Peyer's patch (tissue), 4 donors: ENCODE data around the gene TPCN2.

Source experiments
- POLR2A ChIP-seq, 2 donors: fragments of 450-650 bp; IDR thresholded peaks; one replicate each; pipeline ENCODE4 v1.5.1; 2017; ENCODE audit warnings: antibody characterized with exemption in 2 of 2, mild to moderate bottlenecking in 2 of 2, moderate library complexity in 2 of 2
- TF ChIP-seq, protein P1 (sequence below), 6 experiments: fragments of 450-650 bp in 4 of 6; fragments of 200-600 bp in 2 of 6; sonication (generic) in 1 of 6; IDR thresholded peaks; one replicate each; pipeline ENCODE4 v1.5.1; 2017 to 2019; ENCODE audit warnings: antibody characterized with exemption in 6 of 6, mild to moderate bottlenecking in 3 of 6, moderate library complexity in 1 of 6

DNA sequence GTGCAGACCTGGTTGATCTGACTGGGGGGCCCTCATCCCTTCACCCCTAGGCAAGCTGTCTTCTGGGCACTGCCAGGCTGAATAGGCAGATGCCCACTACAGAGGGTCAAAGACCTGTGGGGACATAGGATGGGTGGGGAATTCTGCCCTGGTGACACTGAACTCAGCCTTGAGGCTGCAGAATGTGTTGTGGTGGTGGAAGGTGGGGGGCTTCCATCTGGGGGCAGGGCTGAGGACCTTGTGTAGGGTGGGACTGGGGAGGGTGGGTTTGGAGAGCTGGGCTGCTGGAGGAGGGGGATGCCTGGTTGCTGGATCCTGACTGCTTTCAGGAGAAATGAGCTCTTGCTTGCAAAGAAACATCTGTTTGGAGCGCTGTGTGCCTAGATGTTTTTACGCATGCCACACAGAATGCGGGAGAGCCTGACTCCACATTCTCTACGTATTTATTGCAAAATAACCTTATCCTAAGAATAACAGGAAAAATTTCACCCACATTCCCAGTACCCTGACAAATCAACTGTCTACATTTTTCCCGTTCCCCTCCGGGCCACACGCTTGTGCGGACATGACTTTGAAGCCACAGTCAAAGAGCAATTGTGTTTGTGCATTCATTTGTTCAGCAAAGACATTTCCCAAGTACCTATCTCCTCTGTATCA lies 125.3 kb downstream of the TPCN2 start:
- TF ChIP-seq, protein P1, sequence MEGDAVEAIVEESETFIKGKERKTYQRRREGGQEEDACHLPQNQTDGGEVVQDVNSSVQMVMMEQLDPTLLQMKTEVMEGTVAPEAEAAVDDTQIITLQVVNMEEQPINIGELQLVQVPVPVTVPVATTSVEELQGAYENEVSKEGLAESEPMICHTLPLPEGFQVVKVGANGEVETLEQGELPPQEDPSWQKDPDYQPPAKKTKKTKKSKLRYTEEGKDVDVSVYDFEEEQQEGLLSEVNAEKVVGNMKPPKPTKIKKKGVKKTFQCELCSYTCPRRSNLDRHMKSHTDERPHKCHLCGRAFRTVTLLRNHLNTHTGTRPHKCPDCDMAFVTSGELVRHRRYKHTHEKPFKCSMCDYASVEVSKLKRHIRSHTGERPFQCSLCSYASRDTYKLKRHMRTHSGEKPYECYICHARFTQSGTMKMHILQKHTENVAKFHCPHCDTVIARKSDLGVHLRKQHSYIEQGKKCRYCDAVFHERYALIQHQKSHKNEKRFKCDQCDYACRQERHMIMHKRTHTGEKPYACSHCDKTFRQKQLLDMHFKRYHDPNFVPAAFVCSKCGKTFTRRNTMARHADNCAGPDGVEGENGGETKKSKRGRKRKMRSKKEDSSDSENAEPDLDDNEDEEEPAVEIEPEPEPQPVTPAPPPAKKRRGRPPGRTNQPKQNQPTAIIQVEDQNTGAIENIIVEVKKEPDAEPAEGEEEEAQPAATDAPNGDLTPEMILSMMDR (IDR thresholded peaks at IDR 0.05) = no peak
- no peak for TF ChIP-seq POLR2A (IDR thresholded peaks at IDR 0.05)
